CMK (cell line): ENCODE data around the gene TSR1.

Experiments used
- DNase-seq: peaks from one replicate; pipeline ENCODE4 v3.0.0-alpha.2; 2010; ENCODE audit warnings: low read depth

The TSR1 gene

DNA sequence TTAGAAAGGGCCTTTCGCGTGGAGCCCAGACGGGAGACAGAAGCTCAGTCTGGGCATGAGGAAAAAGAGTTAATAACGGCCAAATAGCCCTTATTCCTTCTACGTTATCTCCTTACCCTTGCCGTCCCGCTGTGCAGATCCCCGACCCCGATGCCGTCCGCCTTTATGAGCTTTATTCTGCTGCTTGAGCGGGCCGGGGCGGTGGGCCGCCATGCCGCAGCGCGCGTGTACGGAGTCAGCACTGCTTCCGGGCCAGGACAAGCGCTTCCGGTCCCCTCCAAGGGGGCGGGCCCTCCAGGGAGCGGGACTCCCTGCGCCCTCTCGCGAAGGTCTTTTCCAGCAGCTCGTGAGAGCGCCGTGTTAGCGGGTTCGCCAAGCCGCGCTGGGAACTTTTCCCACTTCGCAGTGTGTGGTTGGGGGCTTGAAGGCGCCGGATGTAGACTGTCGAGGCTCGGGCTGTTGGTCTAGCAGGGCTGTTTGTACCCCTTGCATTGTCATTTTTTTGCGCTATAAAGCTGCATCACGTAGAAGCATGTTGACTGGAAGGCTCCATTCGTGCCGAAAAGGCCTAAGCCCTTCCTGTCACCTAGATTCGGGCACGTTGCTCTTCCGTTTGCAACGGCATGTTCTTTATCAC lies at the start of gene TSR1:
Gene TSR1, minus strand, starts transcription at position 243 of the 637 bp plus-strand sequence. Its CDS starts 30 bp downstream, at position 213.
- DNase-seq = peak; percentile 62

DNA sequence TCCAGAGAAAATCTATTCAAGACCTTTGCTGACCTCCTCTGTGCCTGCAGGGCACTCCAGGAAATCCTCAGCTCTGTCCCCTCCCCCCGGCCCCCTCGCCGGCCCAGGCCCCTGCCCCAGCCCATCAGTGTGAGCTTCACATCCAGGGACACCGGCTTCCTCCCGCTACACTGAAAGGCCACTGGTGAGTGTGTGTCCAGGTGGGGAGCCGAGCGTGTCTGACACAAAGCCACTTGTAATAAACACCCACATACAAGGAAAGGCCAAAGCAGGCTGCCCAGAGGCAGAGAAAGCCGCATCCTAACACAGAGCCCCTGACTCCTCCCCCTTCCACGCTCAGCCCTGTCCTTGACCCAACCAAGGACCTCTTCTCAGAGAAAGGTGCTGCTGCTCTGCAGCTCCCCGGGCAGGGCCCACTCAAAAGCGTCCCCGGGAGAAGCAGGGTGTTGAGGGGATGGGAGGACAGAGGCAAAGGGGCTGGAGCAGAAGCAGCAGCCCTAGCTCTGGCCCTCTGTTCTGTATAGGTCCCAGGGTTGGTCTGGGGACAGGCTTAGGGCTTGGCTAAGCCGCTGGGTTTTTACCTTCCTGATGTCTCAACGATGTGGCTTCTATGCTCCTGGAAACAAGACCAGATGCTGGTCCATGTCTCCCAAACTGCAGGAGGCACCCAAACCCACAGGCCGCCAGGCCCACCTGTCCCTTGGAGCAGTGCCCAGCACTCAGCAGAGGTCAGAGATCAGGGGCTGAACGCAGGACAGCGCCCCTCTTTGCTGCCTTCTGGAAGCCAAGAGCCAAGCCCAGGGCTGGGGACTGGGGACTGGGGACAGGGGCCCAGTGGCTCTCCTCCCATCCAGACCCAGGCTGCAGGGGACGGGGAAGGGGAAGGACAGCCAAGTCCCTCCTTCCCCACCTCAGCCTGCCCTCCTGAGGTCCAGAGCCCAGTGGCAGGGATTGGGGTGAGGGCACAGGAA lies 49.3 kb upstream of the TSR1 start:
- no peak for DNase-seq

DNA sequence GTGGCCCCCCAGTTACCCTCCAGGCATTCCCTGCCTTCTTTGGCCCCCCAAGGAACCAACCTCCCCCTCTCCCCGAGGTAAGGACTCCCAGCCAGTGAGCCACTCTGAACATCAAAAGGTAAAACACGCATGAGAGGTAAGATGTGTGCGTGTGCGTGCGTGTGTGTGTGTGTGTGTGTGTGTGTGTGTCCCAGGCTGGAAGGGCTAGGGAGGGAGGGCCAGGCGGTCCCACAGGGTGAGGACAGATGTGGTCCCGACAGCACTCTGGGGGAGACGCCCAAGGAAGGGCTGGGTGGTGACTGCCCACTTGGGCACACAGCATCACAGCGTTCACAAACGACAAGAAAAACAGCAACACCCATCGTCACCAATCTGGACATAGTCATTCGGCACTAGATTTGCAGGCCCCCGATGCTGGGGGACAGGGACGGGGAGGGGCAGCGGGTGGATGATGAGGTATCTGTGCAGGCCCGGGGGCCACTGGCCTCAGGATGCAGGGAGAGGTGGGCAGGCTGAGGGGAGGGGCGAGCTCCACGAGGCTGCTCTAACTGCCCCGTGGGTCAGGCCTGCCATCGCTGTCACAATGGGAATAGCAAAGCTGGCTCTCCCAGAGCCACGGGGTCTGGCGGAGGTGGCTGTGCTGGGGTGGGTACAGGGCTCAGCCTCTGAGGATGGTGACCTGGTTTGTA lies 48.3 kb upstream of the TSR1 start:
- DNase-seq = no peak

GRCh38 chr17:2383628-2384167 lies 47.4 kb upstream of the TSR1 start:
- DNase-seq = no peak

DNA sequence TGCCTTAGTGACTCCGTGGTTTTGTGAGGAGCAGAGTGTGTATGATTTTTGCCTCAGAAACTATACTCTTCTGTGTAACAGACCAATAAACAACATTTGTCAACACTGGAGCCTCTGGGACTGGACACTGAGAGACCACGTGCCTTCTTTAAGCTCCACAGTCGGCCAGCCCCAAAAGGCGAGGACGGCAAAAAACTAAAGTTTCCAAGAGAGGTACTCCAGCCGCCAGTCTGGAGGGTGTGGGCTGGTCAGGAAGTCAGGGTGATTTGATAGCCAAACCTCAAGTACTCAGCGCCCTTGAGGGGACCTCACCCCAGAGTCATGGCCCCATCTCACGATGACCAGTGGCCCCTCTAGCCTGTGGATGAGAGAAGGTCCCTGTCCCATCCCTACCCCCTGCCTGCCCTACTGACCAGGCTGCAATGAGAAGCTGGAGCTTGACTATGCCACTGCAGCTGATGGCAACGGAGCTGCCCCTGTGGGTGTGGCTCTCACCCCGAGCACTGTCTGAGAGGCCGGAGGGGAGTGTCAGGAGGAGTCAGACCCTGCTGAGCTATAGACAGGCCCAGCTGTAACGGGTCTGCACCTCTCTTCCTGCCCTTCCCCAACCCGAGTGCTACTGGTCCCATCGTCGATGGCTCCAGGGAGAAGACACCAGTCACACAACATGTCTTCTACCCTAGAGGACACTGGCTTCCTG lies 44.8 kb upstream of the TSR1 start:
- DNase-seq = no peak

- no peak for DNase-seq
Measured at GRCh38 chr17:2380226-2380922, 44.1 kb upstream of the TSR1 start.

GRCh38 chr17:2379489-2380225 lies 43.4 kb upstream of the TSR1 start:
- DNase-seq = no peak

GRCh38 chr17:2378905-2379304 lies 42.6 kb upstream of the TSR1 start:
- no peak for DNase-seq

GRCh38 chr17:2377659-2378058 lies 41.4 kb upstream of the TSR1 start:
- no peak for DNase-seq

GRCh38 chr17:2376107-2376506 lies 39.9 kb upstream of the TSR1 start:
- DNase-seq = no peak

GRCh38 chr17:2375406-2375805 lies 39.1 kb upstream of the TSR1 start:
- DNase-seq = no peak

DNA sequence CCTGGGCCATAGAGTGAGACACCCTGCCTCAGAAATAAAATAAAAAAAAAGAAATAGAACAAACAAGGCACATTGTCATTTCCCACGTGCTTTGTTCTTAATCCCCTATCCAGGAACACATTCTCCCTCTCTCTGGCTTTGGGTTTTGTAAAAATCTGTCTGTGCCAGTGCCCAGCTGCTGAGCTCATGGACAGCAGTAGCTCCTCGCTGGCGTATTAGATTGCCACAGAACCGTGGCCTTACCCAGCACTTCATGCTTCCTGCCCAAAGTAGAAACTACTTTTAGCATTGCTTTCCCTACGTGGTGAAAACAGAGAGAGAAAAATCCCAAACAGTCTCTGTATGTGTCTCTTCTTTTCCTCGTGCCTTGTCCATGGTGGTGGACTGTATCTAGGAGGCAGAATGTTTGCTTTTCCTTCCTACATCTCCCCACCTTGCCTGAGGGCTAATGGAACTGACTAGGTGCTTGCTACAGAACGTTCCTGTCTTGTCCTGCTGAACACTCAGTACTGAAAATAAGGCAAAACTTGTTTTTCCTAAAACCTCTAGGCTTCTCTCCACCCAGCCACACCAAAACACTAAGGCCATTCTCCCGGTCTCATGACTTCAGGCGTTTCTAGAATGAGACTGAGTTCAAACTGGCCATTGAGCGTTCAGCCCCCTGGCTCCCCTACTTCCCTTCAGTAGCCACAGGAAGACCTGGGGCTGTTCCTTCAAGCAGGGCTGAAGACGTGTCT lies 38.5 kb upstream of the TSR1 start:
- DNase-seq = no peak

- no peak for DNase-seq
Measured at GRCh38 chr17:2373179-2373578, 36.9 kb upstream of the TSR1 start.

DNA sequence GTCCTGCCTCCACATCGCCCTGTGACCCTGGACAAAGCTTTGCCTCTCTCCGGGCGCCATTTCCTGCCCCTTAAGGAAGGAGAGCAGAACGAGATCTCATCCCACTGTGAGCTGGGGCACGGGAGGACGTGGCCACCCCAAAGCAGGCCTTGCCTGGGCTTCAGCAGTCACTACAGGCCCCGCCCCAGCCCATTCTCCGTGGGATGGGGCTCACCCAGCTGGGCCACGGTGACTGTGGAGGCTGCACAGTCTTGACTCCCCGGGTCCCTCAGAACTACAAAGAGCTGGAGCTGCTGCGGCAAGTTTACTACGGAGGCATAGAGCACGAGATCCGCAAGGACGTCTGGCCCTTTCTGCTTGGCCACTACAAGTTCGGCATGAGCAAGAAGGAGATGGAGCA lies 36.4 kb upstream of the TSR1 start:
- DNase-seq = no peak

- no peak for DNase-seq
Measured at GRCh38 chr17:2372180-2372579, 35.9 kb upstream of the TSR1 start.

GRCh38 chr17:2371183-2372130 lies 35.2 kb upstream of the TSR1 start:
- DNase-seq = no peak

DNA sequence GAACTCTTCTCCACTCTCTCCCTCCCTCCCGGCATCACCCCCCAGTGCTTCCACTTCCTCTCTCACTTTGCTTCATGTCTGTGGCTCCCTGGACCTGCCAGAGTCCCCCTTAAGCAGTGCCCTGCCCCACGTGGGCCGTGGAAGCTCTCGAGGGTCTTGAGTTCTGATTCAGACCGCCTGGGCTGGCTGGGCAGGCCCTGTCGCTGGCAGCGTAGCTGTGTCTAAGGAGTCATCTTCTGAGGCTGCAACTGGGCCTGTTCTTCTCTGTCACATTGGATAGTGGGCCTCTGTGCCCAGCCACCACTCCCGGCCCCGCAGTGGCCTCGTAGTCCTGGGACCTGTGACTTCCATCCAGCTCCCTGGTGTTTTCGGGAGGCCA lies 33.9 kb upstream of the TSR1 start:
- no peak for DNase-seq

DNA sequence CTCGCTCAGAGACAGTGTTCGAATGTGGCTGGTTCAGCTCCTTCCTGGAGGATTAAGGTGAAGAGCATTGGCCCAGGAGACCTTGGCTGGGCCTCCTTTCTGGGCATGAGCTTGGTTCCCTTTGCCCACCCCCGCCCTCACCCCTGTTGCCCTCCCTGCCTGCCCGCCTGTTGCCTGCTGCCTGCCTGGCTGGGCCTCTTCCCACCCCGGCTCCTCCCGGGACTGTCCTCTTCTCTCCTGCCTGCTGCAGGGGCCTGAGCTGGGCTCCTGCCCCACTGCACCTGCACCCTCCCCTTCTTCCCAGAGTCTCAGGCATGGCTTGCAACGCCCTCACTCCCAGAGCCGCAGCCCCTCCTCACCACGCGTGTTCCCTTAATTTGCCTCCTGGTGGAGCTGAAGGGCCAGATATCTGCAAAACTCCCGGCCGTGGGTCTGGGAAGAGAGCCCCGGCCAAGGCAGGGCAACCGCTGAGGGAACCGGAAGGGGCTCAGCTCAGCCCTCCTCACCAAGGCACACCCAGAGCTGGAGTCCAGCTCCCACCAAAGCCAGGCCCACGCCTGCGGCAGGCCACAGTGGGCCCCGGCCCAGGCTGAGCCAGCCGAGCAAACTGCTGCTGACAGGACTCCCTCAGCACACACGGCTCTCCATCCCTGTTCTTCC lies 33.4 kb upstream of the TSR1 start:
- no peak for DNase-seq
